ENCODE data around the gene FCN3. TPM values are rescaled to one million over a fixed set of nuclear protein-coding genes. Genes with fewer than 3 reads are reported as not detected.

The FCN3 gene
- total RNA-seq, 1 experiment from 2014 or later, result 0.22 TPM

DNA sequence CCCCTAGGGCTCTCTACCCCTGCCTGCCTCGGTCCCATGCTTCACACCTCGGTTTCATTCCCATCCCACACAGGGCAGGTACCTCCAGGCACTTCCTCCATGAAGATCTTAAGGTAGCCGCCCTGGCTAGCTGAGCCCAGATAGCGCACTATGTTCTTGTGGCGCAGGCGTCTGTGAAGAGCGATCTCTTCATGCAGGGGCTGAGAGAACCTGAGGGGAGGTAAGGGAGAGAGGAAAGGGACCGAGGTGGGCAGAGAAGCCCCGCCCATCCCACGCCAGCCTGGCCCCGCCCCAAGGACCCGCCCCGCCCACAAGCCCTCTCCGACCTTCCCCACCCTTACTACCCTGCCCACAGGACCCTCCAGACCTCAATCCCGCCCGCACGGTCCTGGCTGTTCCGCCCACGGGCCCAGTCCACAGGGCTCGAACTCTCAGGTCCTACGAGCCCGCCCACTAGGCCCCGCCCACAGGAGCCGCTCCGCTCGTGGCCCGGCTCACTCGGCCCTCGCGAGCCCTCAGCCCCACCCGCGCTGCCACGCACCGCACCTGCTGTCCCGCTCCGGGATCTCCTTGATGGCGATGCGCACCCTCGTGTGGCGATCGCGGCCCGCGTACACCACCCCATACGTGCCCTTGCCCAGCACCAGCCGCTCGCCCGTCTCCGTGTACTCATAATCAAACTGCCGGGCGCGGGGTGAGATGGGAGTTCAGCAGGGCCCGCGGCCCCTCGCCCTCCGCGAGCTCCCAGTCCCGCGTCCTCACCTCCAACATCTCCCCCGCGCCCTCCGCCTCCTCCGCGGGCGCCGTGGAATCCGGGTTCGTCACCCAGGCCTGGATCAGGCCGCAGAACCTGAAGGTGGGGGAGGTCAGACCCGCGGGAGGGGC is 14.2 kb downstream of the FCN3 start:
- H3K79me2 ChIP-seq (ENCODE audit: insufficient read depth, low read length), result no peaks in the 10 kb centered on the region
- H3K14ac ChIP-seq (ENCODE audit: insufficient read depth, low read length), result 0 out of 2 replicates have a peak overlapping the region, but pooled peaks have one; percentile 11
- H3T11ph ChIP-seq (ENCODE audit: low read length), result no peak overlapping the region
- no peak overlapping the region for H2BK12ac ChIP-seq (ENCODE audit: insufficient read length, low read depth, low read length)
- H3K56ac ChIP-seq (ENCODE audit: insufficient read length, low read depth, low read length), result no peak overlapping the region
- H3K4me1 ChIP-seq (ENCODE audit: insufficient read depth, low read length), result peaks cover 3% of the 10 kb centered on the region; the same call in 1 of the 2 replicates
- TF ChIP-seq CTCF (conservative IDR thresholded peaks at IDR 0.05), result no peak
- peak overlapping the region; percentile 84 for H3K4me2 ChIP-seq (ENCODE audit: insufficient read depth, insufficient read length, low read length)
- Mint-ChIP-seq H3K27ac (no peak overlapping the region; a peak in 1 of 7 replicates), H3K36me3 (ENCODE audit: insufficient read depth in 1 of 3, low read depth in 3 of 3) (peaks cover 0 to 10% (median 3%) of the 10 kb centered on the region in 3 experiments; a peak in 4 of 7 replicates), H3K4me3 (peak overlapping the region; percentile 70 to 81), H3K9me3 (no peaks in the 10 kb centered on the region; a peak in 1 of 5 replicates), H3K27me3 (ENCODE audit: low read depth) (peaks cover 64% of the 10 kb centered on the region), H3K4me1 (peaks cover 22 to 38% of the 10 kb centered on the region in 2 experiments)
- no peak overlapping the region for H3K4ac ChIP-seq (ENCODE audit: low read depth, low read length)
- no peak overlapping the region for H2BK15ac ChIP-seq (ENCODE audit: low read depth, low read length)
- H2AK5ac ChIP-seq (ENCODE audit: insufficient read length, low read length), result no peak overlapping the region
- no peak overlapping the region for H4K91ac ChIP-seq (ENCODE audit: insufficient read length, low read depth, low read length)
- no CpG with 5 or more reads among the region's 71 CpGs for WGBS (ENCODE audit: extremely low coverage, insufficient read length, low lambda C conversion rate)
- H2AFZ ChIP-seq (ENCODE audit: low read length), result no peak overlapping the region
- H3K27ac ChIP-seq (ENCODE audit: insufficient read length, low read depth, low read length), result no peak overlapping the region
- H3K18ac ChIP-seq (ENCODE audit: insufficient read length, low read depth, low read length), result no peak overlapping the region
- peaks cover 19% of the 10 kb centered on the region; the same call in 1 of the 2 replicates for H3K27me3 ChIP-seq (ENCODE audit: insufficient read depth, low read length)
- H3K23me2 ChIP-seq (ENCODE audit: insufficient read length, low read depth, low read length, poor library complexity, severe bottlenecking), result peaks cover 13% of the 10 kb centered on the region
- H3K23ac ChIP-seq (ENCODE audit: insufficient read length, low read depth, low read length), result no peak overlapping the region
- no peaks in the 10 kb centered on the region for H3K79me1 ChIP-seq (ENCODE audit: insufficient read depth, low read depth, low read length, poor library complexity, severe bottlenecking)
- peaks cover 6% of the 10 kb centered on the region for H4K20me1 ChIP-seq (ENCODE audit: control insufficient read depth, insufficient read depth, insufficient read length)
- H3K9me3 ChIP-seq (ENCODE audit: control insufficient read depth, low read depth, low read length), result no peaks in the 10 kb centered on the region
- no peak overlapping the region for H2BK20ac ChIP-seq (ENCODE audit: low read depth, low read length, poor library complexity, severe bottlenecking)
- no peak overlapping the region for H2BK5ac ChIP-seq (ENCODE audit: insufficient read length, low read length)
- H4K5ac ChIP-seq (ENCODE audit: insufficient read length, low read depth, low read length), result no peak overlapping the region
- DNase-seq, result peak; percentile 76
- H4K8ac ChIP-seq (replicated peaks; ENCODE audit: insufficient read length, low read depth, low read length), result no peak overlapping the region
- no peak overlapping the region for H2BK120ac ChIP-seq (ENCODE audit: low read depth, low read length, poor library complexity, severe bottlenecking)
- H3K9ac ChIP-seq (ENCODE audit: extremely low read depth, insufficient read length, low read length), result no peak overlapping the region

Data from H9 (cell line).